ENCODE data around the gene ARF3.

The ARF3 gene

DNA sequence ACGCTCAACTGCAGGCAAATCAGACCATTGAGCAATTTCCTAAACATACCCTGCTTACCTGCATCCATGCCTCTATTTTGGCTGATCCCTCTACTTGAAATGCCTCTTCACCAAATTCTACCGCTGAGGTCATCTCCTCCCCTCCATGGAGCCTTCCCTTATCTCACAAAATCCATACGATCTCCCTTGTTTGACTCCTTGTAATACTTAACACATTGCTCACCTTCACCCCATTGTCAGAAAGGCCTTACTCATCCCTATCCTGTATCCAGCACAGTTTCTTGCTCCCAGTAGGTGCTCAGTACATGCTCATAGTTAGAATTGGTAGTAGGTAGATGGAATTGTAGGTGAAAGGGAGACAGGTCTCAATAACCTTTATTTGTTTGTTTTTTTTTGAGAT lies 36.5 kb upstream of the ARF3 start:
- ChIA-PET CTCF (interaction anchor here (1.1 to 2.4 kb wide), 2 partner anchors 11 to 18 kb away, joined by 4 to 8 read pairs; no protein-coding TSS in a partner anchor), POLR2A (interaction anchor here (0.7 kb wide), 1 partner anchor 142 kb away, joined by 3 read pairs; the partner anchor contains the start of gene DDX23)
- TF ChIP-seq HDGF (IDR thresholded peaks at IDR 0.05; ENCODE audit: borderline replicate concordance) = no peak
- TF ChIP-seq ZNF384 (IDR thresholded peaks at IDR 0.05) = no peak
- no peak for TF ChIP-seq SP1 (IDR thresholded peaks at IDR 0.05)
- no peak for TF ChIP-seq BHLHE40 (IDR thresholded peaks at IDR 0.05; ENCODE audit: borderline replicate concordance)
- TF ChIP-seq FOXK2 (IDR thresholded peaks at IDR 0.05) = no peak
- TF ChIP-seq ARNT (IDR thresholded peaks at IDR 0.05) = no peak
- TF ChIP-seq ELF4 (IDR thresholded peaks at IDR 0.05) = no peak
- TF ChIP-seq FOXA1 (IDR thresholded peaks at IDR 0.05) = no peak
- no peak for TF ChIP-seq CTBP1 (IDR thresholded peaks at IDR 0.05; ENCODE audit: borderline replicate concordance)
- TF ChIP-seq SUZ12 (IDR thresholded peaks at IDR 0.05) = no peak
- TF ChIP-seq L3MBTL2 (conservative IDR thresholded peaks at IDR 0.05) = no peak
- DNase-seq (ENCODE audit: extremely low spot score) = no peak

DNA sequence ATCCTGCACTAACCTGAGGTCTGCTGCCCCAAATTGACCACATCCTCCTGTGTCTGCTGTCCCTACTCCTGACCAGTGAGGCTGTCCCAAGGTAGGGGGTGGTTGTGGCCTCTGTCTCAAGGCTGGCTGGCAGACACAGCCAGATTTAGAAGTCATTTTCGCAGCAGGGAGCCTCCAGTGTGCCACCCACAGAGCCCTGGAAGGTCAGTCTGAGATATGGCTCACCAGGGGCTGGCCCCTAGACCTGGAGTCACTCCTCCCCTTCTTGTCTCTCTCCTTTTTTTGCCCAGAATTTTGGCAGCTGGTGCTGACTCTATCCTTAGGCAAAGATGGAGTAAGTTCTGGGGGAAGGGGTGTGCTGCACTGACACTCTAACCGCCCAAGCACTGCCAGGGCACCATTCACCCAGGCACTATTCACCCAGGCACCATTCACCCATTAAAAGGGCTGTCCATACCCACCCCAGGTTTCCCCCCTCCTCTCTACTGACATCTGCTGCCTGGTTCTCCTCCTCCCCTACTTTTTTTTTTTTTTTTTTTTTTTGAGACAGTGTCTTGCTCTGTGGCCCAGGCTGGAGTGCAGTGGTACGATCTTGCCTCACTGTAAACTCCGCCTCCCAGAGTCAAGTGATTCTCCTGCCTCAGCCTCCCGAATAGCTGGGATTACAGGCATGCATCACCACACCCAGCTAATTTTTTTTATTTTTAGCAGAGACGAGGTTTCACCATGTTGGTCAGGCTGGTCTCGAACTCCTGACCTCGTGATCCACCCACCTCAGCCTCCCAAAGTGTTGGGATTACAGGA lies 34.2 kb upstream of the ARF3 start:
- ChIA-PET POLR2A (interaction anchor here (1.7 kb wide), 1 partner anchor 34 kb away, joined by 6 read pairs; the partner anchor contains the start of gene ARF3), CTCF (interaction anchor here (0.6 to 2.4 kb wide), 2 partner anchors 8 to 182 kb away, joined by 4 to 8 read pairs; no protein-coding TSS in a partner anchor)
- DNase-seq (ENCODE audit: extremely low spot score) = no peak
- TF ChIP-seq CTBP1 (IDR thresholded peaks at IDR 0.05; ENCODE audit: borderline replicate concordance) (no peak), ZNF384 (IDR thresholded peaks at IDR 0.05) (peak; percentile 79; the same call in 1 of the 2 replicates)

DNA sequence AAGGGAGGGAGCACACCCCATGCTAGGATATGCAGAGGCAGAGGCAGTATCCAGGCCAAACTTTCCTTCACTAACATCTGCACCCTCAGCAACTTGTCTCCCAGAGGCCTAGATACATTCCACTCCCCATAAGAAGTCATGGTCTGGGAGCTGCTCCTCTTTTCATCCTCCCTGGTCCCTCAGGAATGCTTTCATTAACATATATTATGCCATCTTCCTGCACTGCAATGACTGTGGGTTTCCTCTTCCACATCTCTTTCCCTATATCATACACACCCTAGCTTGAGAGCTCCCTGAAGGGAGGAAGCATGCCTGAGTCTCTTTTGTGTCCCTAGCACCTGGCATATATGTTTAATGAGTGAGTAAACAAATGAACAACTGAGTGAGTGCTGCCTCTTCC lies 33.3 kb upstream of the ARF3 start:
- POLR2A ChIA-PET = no interaction called here
- CTCF ChIA-PET = no interaction called here
- TF ChIP-seq FOXM1 (IDR thresholded peaks at IDR 0.05; ENCODE audit: borderline replicate concordance) = no peak
- TF ChIP-seq LEF1 (IDR thresholded peaks at IDR 0.05; ENCODE audit: borderline replicate concordance) = no peak
- no peak for TF ChIP-seq FOXA1 (IDR thresholded peaks at IDR 0.05)
- TF ChIP-seq BHLHE40 (IDR thresholded peaks at IDR 0.05; ENCODE audit: borderline replicate concordance) = no peak
- TF ChIP-seq, protein P1, sequence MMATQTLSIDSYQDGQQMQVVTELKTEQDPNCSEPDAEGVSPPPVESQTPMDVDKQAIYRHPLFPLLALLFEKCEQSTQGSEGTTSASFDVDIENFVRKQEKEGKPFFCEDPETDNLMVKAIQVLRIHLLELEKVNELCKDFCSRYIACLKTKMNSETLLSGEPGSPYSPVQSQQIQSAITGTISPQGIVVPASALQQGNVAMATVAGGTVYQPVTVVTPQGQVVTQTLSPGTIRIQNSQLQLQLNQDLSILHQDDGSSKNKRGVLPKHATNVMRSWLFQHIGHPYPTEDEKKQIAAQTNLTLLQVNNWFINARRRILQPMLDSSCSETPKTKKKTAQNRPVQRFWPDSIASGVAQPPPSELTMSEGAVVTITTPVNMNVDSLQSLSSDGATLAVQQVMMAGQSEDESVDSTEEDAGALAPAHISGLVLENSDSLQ (IDR thresholded peaks at IDR 0.05) = no peak
- TF ChIP-seq NFRKB (IDR thresholded peaks at IDR 0.05) = no peak
- TF ChIP-seq L3MBTL2 (conservative IDR thresholded peaks at IDR 0.05) = no peak
- no peak for TF ChIP-seq ARNT (IDR thresholded peaks at IDR 0.05)
- TF ChIP-seq CTBP1 (IDR thresholded peaks at IDR 0.05; ENCODE audit: borderline replicate concordance) = no peak
- no peak for DNase-seq (ENCODE audit: extremely low spot score)

GRCh38 chr12:48988030-48988649 lies 30.9 kb upstream of the ARF3 start:
- ChIA-PET POLR2A (interaction anchor here (0.8 to 1.6 kb wide), 5 partner anchors 8 to 136 kb away, joined by 3 to 12 read pairs (median 5); partner anchors contain the start of genes ARF3, DDX23 and PRKAG1), CTCF (interaction anchor here (0.6 to 3.7 kb wide), 26 partner anchors 10 to 161 kb away, joined by 3 to 49 read pairs (median 5); partner anchors contain the start of genes ARF3, DDN, DDX23 and WNT1)
- TF ChIP-seq FOXM1 (IDR thresholded peaks at IDR 0.05; ENCODE audit: borderline replicate concordance) (no peak), LEF1 (IDR thresholded peaks at IDR 0.05; ENCODE audit: borderline replicate concordance) (no peak), NFRKB (IDR thresholded peaks at IDR 0.05) (no peak), FOXA1 (IDR thresholded peaks at IDR 0.05) (no peak), HDGF (IDR thresholded peaks at IDR 0.05; ENCODE audit: borderline replicate concordance) (no peak), SP1 (IDR thresholded peaks at IDR 0.05) (no peak), SUZ12 (IDR thresholded peaks at IDR 0.05) (no peak), TARDBP (IDR thresholded peaks at IDR 0.05) (no peak), ZNF384 (IDR thresholded peaks at IDR 0.05) (no peak), BHLHE40 (IDR thresholded peaks at IDR 0.05; ENCODE audit: borderline replicate concordance) (no peak)
- DNase-seq (ENCODE audit: extremely low spot score) = peak; percentile 82

DNA sequence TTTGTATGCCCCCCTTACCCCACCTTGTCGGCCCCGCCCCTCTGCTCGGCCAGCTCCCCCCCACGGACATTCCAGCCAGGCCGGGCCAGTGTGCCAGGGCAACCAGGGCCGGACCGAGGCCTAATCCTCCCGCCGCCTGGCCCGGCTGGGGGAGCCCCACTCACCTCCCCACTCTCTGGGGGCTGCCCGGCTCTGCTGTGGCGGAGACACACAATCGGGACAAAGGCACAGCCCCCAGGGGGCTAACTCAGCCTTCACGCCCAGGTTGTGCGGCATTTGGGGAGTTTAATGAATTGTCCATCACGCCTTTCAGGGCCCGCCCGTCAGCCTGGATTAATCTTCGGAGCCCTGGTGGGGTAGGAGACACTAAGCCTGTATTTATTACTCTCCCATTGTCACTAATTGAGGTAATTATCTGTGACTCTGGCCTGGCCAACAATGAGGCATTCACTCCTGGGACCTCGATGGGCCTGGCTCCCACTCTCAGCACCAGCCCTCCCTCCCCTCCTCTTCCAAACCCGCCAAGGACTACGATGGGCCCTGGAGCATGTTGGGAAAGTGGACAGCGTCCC lies 29.5 kb upstream of the ARF3 start:
- TF ChIP-seq HDGF (IDR thresholded peaks at IDR 0.05; ENCODE audit: borderline replicate concordance) (no peak), NFRKB (IDR thresholded peaks at IDR 0.05) (no peak), TARDBP (IDR thresholded peaks at IDR 0.05) (no peak), L3MBTL2 (conservative IDR thresholded peaks at IDR 0.05) (no peak), FOXK2 (IDR thresholded peaks at IDR 0.05) (no peak), FOXA1 (IDR thresholded peaks at IDR 0.05) (no peak), ZNF384 (IDR thresholded peaks at IDR 0.05) (no peak), LEF1 (IDR thresholded peaks at IDR 0.05; ENCODE audit: borderline replicate concordance) (no peak), ARNT (IDR thresholded peaks at IDR 0.05) (no peak), FOXM1 (IDR thresholded peaks at IDR 0.05; ENCODE audit: borderline replicate concordance) (no peak)
- TF ChIP-seq, protein P1 (IDR thresholded peaks at IDR 0.05) = no peak
- POLR2A ChIA-PET = no interaction called here
- CTCF ChIA-PET = interaction anchor here (2.1 to 3.7 kb wide), 4 partner anchors 9 to 53 kb away, joined by 10 to 49 read pairs (median 18); partner anchors contain the start of genes ARF3, DDN and WNT1

DNA sequence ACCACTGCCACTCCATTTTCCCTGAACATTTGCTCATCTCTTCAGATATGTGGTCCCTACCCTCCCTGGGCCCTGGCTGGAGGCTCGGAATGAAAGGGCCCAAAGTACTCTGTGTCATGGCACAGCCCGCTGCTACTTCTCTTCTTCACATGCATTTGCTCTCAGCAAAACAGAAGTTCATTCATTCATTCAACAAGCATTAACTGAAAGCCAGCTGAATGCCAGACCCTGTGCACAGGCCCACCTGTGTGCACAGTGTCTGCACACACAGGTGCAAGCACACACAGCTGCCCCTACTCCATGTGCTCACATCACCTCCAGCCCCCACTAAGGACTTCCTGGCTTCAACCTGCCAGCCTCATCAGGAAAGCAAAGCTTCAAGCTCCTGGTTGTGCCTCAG lies 28.6 kb upstream of the ARF3 start:
- no peak for TF ChIP-seq SUZ12 (IDR thresholded peaks at IDR 0.05)
- ChIA-PET POLR2A (no interaction called here), CTCF (interaction anchor here (0.5 kb wide), 1 partner anchor 1311 kb away, joined by 4 read pairs; no protein-coding TSS in a partner anchor)
- no peak for DNase-seq (ENCODE audit: extremely low spot score)

More for the DNA sequence above, 29.5 kb upstream of the ARF3 start:
- DNase-seq (ENCODE audit: extremely low spot score) = no peak

All from HEK293T (cell line).